SH-SY5Y (cell line): ENCODE results near the gene B3GNT5.

Experiments used
- GATA2 ChIP-seq: IDR thresholded peaks from 2 replicates; pipeline ENCODE4 v1.6.1; 2011; ENCODE audit warnings: mild to moderate bottlenecking, low read depth, low read length
- GATA3 ChIP-seq: IDR thresholded peaks from 2 replicates; pipeline ENCODE4 v1.6.1; 2011; ENCODE audit warnings: low read depth, mild to moderate bottlenecking, low read length, moderate library complexity

B3GNT5 gene

GRCh38 chr3:183266454-183266853 lies 13.4 kb downstream of the B3GNT5 start:
- TF ChIP-seq GATA2 = no peak
- TF ChIP-seq GATA3 = no peak

GRCh38 chr3:183267140-183267539 lies 14.1 kb downstream of the B3GNT5 start:
- TF ChIP-seq GATA2 = no peak
- no peak for TF ChIP-seq GATA3

- no peak for TF ChIP-seq GATA2
- TF ChIP-seq GATA3 = no peak
Measured at GRCh38 chr3:183268366-183268765, 15.3 kb downstream of the B3GNT5 start.

GRCh38 chr3:183269345-183269744 lies 16.3 kb downstream of the B3GNT5 start:
- TF ChIP-seq GATA3 = no peak
- no peak for TF ChIP-seq GATA2

- TF ChIP-seq GATA2 = no peak
- no peak for TF ChIP-seq GATA3
Measured at GRCh38 chr3:183270344-183270743, 17.3 kb downstream of the B3GNT5 start.

GRCh38 chr3:183272142-183272541 lies 19.1 kb downstream of the B3GNT5 start:
- TF ChIP-seq GATA2 (no peak), GATA3 (no peak)

- TF ChIP-seq GATA3 (no peak), GATA2 (no peak)
Measured at GRCh38 chr3:183272791-183273190, 19.7 kb downstream of the B3GNT5 start.

GRCh38 chr3:183274609-183275008 lies 21.6 kb downstream of the B3GNT5 start:
- TF ChIP-seq GATA3 (no peak), GATA2 (no peak)

- TF ChIP-seq GATA3 (no peak), GATA2 (no peak)
Measured at GRCh38 chr3:183275418-183275817, 22.4 kb downstream of the B3GNT5 start.

- TF ChIP-seq GATA3 (no peak), GATA2 (no peak)
Measured at GRCh38 chr3:183275937-183276336, 22.9 kb downstream of the B3GNT5 start.

- TF ChIP-seq GATA2 (no peak), GATA3 (no peak)
Measured at GRCh38 chr3:183277260-183277659, 24.2 kb downstream of the B3GNT5 start.

GRCh38 chr3:183278479-183279088 lies 25.5 kb downstream of the B3GNT5 start:
- TF ChIP-seq GATA3 (no peak), GATA2 (no peak)

- TF ChIP-seq GATA2 (no peak), GATA3 (no peak)
Measured at GRCh38 chr3:183279371-183279770, 26.3 kb downstream of the B3GNT5 start.

GRCh38 chr3:183281126-183281797 lies 28.2 kb downstream of the B3GNT5 start:
- no peak for TF ChIP-seq GATA3
- no peak for TF ChIP-seq GATA2

- TF ChIP-seq GATA2 (no peak), GATA3 (no peak)
Measured at GRCh38 chr3:183283886-183284285, 30.8 kb downstream of the B3GNT5 start.
